GM12875 (cell line): ENCODE measurements around the gene TLNRD1.
"Not testable (repeated sequence)": the region's sequence is repeated elsewhere in the genome, so short reads cannot be mapped to it uniquely, and the experiment has no call there.

Experiments used
- H3K4me3 ChIP-seq: one replicate; pipeline ENCODE4 v1.5.1; 2011; ENCODE audit warnings: low read depth, low read length, control low read depth
- TF ChIP-seq, protein P1 (sequence below): IDR thresholded peaks from 2 replicates; pipeline ENCODE4 v1.5.1; 2011; ENCODE audit warnings: low read depth, mild to moderate bottlenecking, control low read depth, inconsistent platforms, low read length, moderate library complexity, borderline replicate concordance; ENCODE audit not compliant: insufficient read depth

The TLNRD1 gene

GRCh38 chr15:80957976-80958375, 42.7 kb upstream of the TLNRD1 start:
- TF ChIP-seq, protein P1, sequence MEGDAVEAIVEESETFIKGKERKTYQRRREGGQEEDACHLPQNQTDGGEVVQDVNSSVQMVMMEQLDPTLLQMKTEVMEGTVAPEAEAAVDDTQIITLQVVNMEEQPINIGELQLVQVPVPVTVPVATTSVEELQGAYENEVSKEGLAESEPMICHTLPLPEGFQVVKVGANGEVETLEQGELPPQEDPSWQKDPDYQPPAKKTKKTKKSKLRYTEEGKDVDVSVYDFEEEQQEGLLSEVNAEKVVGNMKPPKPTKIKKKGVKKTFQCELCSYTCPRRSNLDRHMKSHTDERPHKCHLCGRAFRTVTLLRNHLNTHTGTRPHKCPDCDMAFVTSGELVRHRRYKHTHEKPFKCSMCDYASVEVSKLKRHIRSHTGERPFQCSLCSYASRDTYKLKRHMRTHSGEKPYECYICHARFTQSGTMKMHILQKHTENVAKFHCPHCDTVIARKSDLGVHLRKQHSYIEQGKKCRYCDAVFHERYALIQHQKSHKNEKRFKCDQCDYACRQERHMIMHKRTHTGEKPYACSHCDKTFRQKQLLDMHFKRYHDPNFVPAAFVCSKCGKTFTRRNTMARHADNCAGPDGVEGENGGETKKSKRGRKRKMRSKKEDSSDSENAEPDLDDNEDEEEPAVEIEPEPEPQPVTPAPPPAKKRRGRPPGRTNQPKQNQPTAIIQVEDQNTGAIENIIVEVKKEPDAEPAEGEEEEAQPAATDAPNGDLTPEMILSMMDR: no peak
- H3K4me3 ChIP-seq: no peak overlapping the region

GRCh38 chr15:80958818-80959495, 41.8 kb upstream of the TLNRD1 start:
- H3K4me3 ChIP-seq: no peak overlapping the region
- TF ChIP-seq, protein P1: no peak

GRCh38 chr15:80965454-80965853, 35.3 kb upstream of the TLNRD1 start:
- not testable (repeated sequence) for H3K4me3 ChIP-seq

DNA sequence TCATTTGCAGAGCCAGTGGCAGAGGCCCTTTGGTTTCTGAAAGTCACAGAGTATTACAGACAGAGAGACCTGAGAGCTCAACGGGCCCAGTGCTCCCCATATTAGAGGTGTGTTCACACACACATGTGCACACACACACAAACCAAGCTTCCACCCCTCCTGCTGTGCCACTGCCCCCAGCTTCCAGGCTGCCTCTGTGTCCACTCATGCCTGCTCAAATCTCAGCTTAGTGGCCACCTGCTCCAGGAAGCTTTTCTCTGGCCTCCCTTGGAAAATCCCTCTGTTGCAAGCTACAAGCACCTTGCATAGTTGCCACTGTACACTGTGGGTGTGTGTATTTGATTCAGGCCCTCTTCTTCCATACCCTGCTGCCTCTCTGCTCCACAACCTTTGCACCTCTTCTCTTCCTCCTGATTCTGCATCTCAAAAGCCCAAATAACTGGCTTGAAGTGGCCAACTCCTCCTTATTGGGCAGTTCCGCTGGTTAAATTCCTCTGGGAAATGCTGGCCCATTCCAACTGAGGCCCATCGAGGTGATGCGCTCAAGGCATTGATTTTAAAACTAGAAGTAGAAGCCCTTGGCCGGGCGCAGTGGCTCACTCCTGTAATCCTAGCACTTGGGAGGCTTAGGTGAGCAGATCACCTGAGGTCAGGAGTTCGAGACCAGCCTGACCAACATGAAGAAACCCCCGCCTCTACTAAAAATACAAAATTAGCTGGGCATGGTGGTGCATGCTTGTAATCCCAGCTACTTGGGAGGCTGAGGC, 34.1 kb upstream of the TLNRD1 start:
- no peak overlapping the region for H3K4me3 ChIP-seq
- TF ChIP-seq, protein P1: no peak

GRCh38 chr15:80967451-80967850, 33.3 kb upstream of the TLNRD1 start:
- TF ChIP-seq, protein P1: no peak
- no peak overlapping the region for H3K4me3 ChIP-seq

DNA sequence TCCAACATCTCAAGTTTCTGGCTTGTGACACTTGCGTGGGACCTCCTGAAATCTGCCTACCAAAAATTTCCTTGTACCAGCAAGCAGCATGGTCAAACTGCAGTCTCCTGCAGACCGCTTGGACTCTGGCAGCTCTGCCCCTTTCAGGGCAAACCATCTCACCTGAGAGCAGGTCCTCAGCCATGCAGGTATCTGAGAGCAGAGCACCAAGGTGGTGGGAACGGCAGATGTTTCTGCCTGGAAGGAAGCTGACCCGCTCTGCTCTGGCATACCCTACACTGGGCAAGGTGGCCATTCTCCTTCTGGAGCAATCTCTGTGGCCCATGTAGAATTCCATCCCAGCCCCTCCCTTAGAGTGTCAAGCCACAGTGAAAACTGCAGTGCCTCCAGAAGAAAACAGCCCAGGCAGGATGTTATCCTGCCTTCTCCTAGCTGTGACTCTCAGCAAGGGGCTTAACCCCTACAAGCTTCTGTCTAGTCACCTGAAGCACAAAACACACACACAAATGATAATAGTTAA, 32.7 kb upstream of the TLNRD1 start:
- TF ChIP-seq, protein P1: no peak
- no peak overlapping the region for H3K4me3 ChIP-seq

- TF ChIP-seq, protein P1: no peak
- no peak overlapping the region for H3K4me3 ChIP-seq
Observed at GRCh38 chr15:80969316-80969715, 31.4 kb upstream of the TLNRD1 start.
